H1 (cell line): Measurements from ENCODE around the gene FBXL16. TPM values are rescaled to one million over a fixed set of nuclear protein-coding genes. Genes with fewer than 3 reads are reported as not detected.
A peak's percentile ranks its signal among the peaks of the same experiment; 100 is the strongest.

ENCODE experiments used
- CTCF ChIA-PET: fragments of 300-600 bp; sonication (Branson Sonifier 250); formaldehyde crosslinking; loops from one replicate; lab custom pipeline; 2021; ENCODE audit not compliant: partially characterized antibody; lab: Charles Lee
- POLR2A ChIA-PET: fragments of 300-600 bp; sonication (Branson Sonifier 250); formaldehyde crosslinking; loops from one replicate; lab custom pipeline; 2021; ENCODE audit warnings: inconsistent platforms; ENCODE audit not compliant: partially characterized antibody; lab: Charles Lee
- DNase-seq, 2 experiments: peaks; one replicate each; pipeline versions ENCODE4 v3.0.0 to v3.0.0-alpha.2; 2010 to 2022; ENCODE audit warnings: low spot score in 2 of 2, low read depth in 1 of 2, mixed read lengths in 1 of 2
- FAIRE-seq: peaks from 2 replicates; lab custom pipeline; 2011; peaks lifted over from hg19 to GRCh38; lab: Jason Lieb, UNC
- H2AFZ ChIP-seq: 2 replicates; pipeline ENCODE4 v1.8.1; 2012; ENCODE audit warnings: low read length, inconsistent platforms
- H2AK5ac ChIP-seq: 2 replicates; pipeline ENCODE4 v1.6.1; 2013; ENCODE audit warnings: low read depth, low read length
- H2BK120ac ChIP-seq: replicated peaks from 2 replicates; pipeline ENCODE3; 2013; ENCODE audit warnings: low read depth, low read length, inconsistent platforms
- H2BK12ac ChIP-seq: 2 replicates; pipeline ENCODE4 v1.6.1; 2013; ENCODE audit warnings: low read depth, low read length
- H2BK15ac ChIP-seq: 2 replicates; pipeline ENCODE4 v1.6.1; 2013; ENCODE audit warnings: low read length
- H2BK20ac ChIP-seq: 2 replicates; pipeline ENCODE4 v1.6.1; 2013; ENCODE audit warnings: low read length
- H2BK5ac ChIP-seq: 2 replicates; pipeline ENCODE4 v1.6.1; 2013; ENCODE audit warnings: low read depth, low read length
- H3K14ac ChIP-seq: 2 replicates; pipeline ENCODE4 v1.6.1; 2013; ENCODE audit warnings: inconsistent platforms; ENCODE audit not compliant: insufficient read length
- H3K18ac ChIP-seq: 2 replicates; pipeline ENCODE4 v1.6.1; 2013; ENCODE audit warnings: low read length; ENCODE audit errors: extremely low read depth
- H3K23ac ChIP-seq: 2 replicates; pipeline ENCODE4 v1.6.1; 2013; ENCODE audit warnings: inconsistent platforms; ENCODE audit not compliant: insufficient read length
- H3K23me2 ChIP-seq: 2 replicates; pipeline ENCODE4 v1.6.1; 2013; ENCODE audit warnings: low read depth, low read length
- H3K27ac ChIP-seq: 2 replicates; pipeline ENCODE4 v1.6.1; 2011; ENCODE audit warnings: low read depth, low read length, inconsistent platforms
- H3K27me3 ChIP-seq, 4 experiments: replicated peaks in 1 of 4; 1 replicate in 1 of 4; 2 replicates in 3 of 4; pipeline versions ENCODE4 v1.6.1 to v1.8.1; 2011 to 2013; ENCODE audit warnings: low read length in 3 of 4, mild to moderate bottlenecking in 3 of 4, inconsistent platforms in 2 of 4, mixed read lengths in 2 of 4, moderate library complexity in 1 of 4; ENCODE audit not compliant: control insufficient read depth in 3 of 4, insufficient read depth in 3 of 4; ENCODE audit errors: extremely low read depth in 1 of 4
- H3K36me3 ChIP-seq, 4 experiments: 2 replicates each; pipeline versions ENCODE4 v1.6.1 to v1.8.1; 2011 to 2013; ENCODE audit warnings: mild to moderate bottlenecking in 4 of 4, low read length in 3 of 4, moderate library complexity in 2 of 4, control low read depth in 1 of 4, inconsistent platforms in 1 of 4; ENCODE audit not compliant: insufficient read depth in 4 of 4, control insufficient read depth in 2 of 4
- H3K4ac ChIP-seq: replicated peaks from 2 replicates; pipeline ENCODE3; 2013; ENCODE audit warnings: low read length, low read depth, mixed read lengths, inconsistent platforms; ENCODE audit not compliant: insufficient read length
- H3K4me1 ChIP-seq, 4 experiments: replicated peaks in 1 of 4; 1 replicate in 1 of 4; 2 replicates in 3 of 4; pipeline versions ENCODE4 v1.6.1 to v1.8.1; 2011 to 2013; ENCODE audit warnings: low read length in 3 of 4, inconsistent platforms in 2 of 4, mixed read lengths in 1 of 4; ENCODE audit not compliant: insufficient read depth in 4 of 4, control insufficient read depth in 3 of 4
- H3K4me2 ChIP-seq, 2 experiments: 2 replicates each; pipeline versions ENCODE4 v1.6.1 to v1.8.1; 2011 to 2013; ENCODE audit warnings: low read depth in 2 of 2, low read length in 2 of 2, control low read depth in 1 of 2, inconsistent platforms in 1 of 2, mild to moderate bottlenecking in 1 of 2; ENCODE audit not compliant: insufficient read depth in 1 of 2
- H3K4me3 ChIP-seq, 4 experiments: fragments of 200-600, 300-600 bp in 1 of 4; sonication (generic), shearing (Covaris generic), sonication (Bioruptor Twin) in 1 of 4; 2 replicates each; pipeline versions ENCODE4 v1.5.1 to v1.8.1; 2011 to 2016; ENCODE audit warnings: low read length in 4 of 4, low read depth in 3 of 4, control low read depth in 2 of 4, inconsistent platforms in 2 of 4, mild to moderate bottlenecking in 2 of 4, mixed read lengths in 1 of 4, moderate library complexity in 1 of 4; ENCODE audit not compliant: insufficient read depth in 2 of 4; ENCODE audit errors: extremely low read depth in 1 of 4
- H3K56ac ChIP-seq: replicated peaks from 2 replicates; pipeline ENCODE3; 2013; ENCODE audit warnings: low read depth, mild to moderate bottlenecking, mixed read lengths, low read length, inconsistent platforms; ENCODE audit not compliant: insufficient read length
- H3K79me1 ChIP-seq: 2 replicates; pipeline ENCODE4 v1.6.1; 2013; ENCODE audit warnings: low read depth, low read length, control low read depth
- H3K79me2 ChIP-seq, 2 experiments: 2 replicates each; pipeline versions ENCODE4 v1.6.1 to v1.8.1; 2012 to 2013; ENCODE audit warnings: low read length in 2 of 2, mild to moderate bottlenecking in 2 of 2, inconsistent platforms in 1 of 2; ENCODE audit not compliant: insufficient read depth in 2 of 2, control insufficient read depth in 1 of 2
- H3K9ac ChIP-seq, 4 experiments: replicated peaks in 1 of 4; 1 replicate in 1 of 4; 2 replicates in 3 of 4; pipeline versions ENCODE4 v1.6.1 to v1.8.1; 2011 to 2013; ENCODE audit warnings: low read depth in 3 of 4, low read length in 3 of 4, control low read depth in 2 of 4, mild to moderate bottlenecking in 2 of 4, moderate library complexity in 2 of 4, inconsistent platforms in 1 of 4; ENCODE audit errors: extremely low read depth in 1 of 4
- H3K9me3 ChIP-seq, 2 experiments: 2 replicates each; pipeline versions ENCODE4 v1.6.1 to v1.8.1; 2012 to 2013; ENCODE audit warnings: mild to moderate bottlenecking in 2 of 2, moderate library complexity in 2 of 2, control low read depth in 1 of 2, inconsistent platforms in 1 of 2, low read depth in 1 of 2, low read length in 1 of 2, mixed read lengths in 1 of 2; ENCODE audit not compliant: insufficient read depth in 2 of 2
- H4K20me1 ChIP-seq, 2 experiments: replicated peaks in 1 of 2; 2 replicates each; pipeline versions ENCODE3 to v1.8.1; 2011 to 2013; ENCODE audit warnings: inconsistent platforms in 2 of 2, low read length in 2 of 2, mild to moderate bottlenecking in 1 of 2; ENCODE audit not compliant: insufficient read depth in 2 of 2, control insufficient read depth in 1 of 2
- H4K5ac ChIP-seq: 2 replicates; pipeline ENCODE4 v1.6.1; 2013; ENCODE audit warnings: low read length, low read depth, mixed read lengths, inconsistent platforms; ENCODE audit not compliant: insufficient read length
- H4K8ac ChIP-seq: 2 replicates; pipeline ENCODE4 v1.8.0; 2013; ENCODE audit warnings: mild to moderate bottlenecking, moderate library complexity, low read length, inconsistent platforms; ENCODE audit not compliant: insufficient read depth; ENCODE audit errors: extremely low read depth
- H4K91ac ChIP-seq: replicated peaks from 2 replicates; pipeline ENCODE3; 2013; ENCODE audit warnings: low read length, mixed read lengths, inconsistent platforms; ENCODE audit not compliant: insufficient read length
- KDM1A ChIP-seq: fragments of 200-600, 300-600 bp; sonication (generic); IDR thresholded peaks from 2 replicates; pipeline ENCODE4 v1.7.1; 2016; ENCODE audit warnings: mild to moderate bottlenecking, low read length, borderline replicate concordance
- POLR2AphosphoS5 ChIP-seq: IDR thresholded peaks from 2 replicates; pipeline ENCODE4 v1.6.1; 2011; ENCODE audit warnings: low read depth, low read length
- SP4 ChIP-seq: IDR thresholded peaks from 2 replicates; pipeline ENCODE4 v1.6.1; 2012; ENCODE audit warnings: low read length, inconsistent platforms
- TAF1 ChIP-seq: IDR thresholded peaks from 2 replicates; pipeline ENCODE4 v1.6.1; 2011; ENCODE audit warnings: mild to moderate bottlenecking, low read depth, low read length
- TEAD4 ChIP-seq: IDR thresholded peaks from 2 replicates; pipeline ENCODE4 v1.6.1; 2012; ENCODE audit warnings: low read depth, low read length, inconsistent platforms, mixed read lengths
- WGBS, 2 experiments: shearing (Covaris generic) in 1 of 2; methylation state at CpG; one replicate each; pipeline versions ENCODE4 v1.1.6 to v1.1.7; 2013 to 2015; ENCODE audit warnings: low lambda C conversion rate in 2 of 2, mixed read lengths in 2 of 2, inconsistent platforms in 1 of 2, low coverage in 1 of 2, missing lambda C conversion rate in 1 of 2; ENCODE audit not compliant: insufficient replicate concordance in 2 of 2, insufficient coverage in 1 of 2, insufficient read length in 1 of 2; ENCODE audit errors: extremely low coverage in 1 of 2, missing lambda C conversion rate in 1 of 2; 5-methylcytosine and 5-hydroxymethylcytosine counted together
- polyA plus RNA-seq, 7 experiments: library from polyadenylated mRNA; depleted of rRNA in 3 of 7; stranded (reverse) in 5 of 7; unstranded in 2 of 7; fragments of >200 nt in 5 of 7; fragments of 200-250 nt in 2 of 7; gene quantifications; 1 replicate in 5 of 7; 2 replicates in 1 of 7; 4 replicates in 1 of 7; pipeline versions ENCODE4 v1.2.1 to v1.2.3, GENCODE V29; 2011 to 2013; ENCODE audit warnings: missing spikeins in 2 of 7, mixed read lengths in 2 of 7
- total RNA-seq: library from RNA; stranded (reverse); fragmentation: NEBNext Ultra II Directional; extraction: Animal tissue kit (Norgen Biotek cat#: 25700); gene quantifications from 2 replicates; pipeline ENCODE4 v1.2.1, GENCODE V29; 2021

Gene FBXL16
- total and polyA plus RNA-seq, 2 of the 8 experiments (the other 6 are each of a cell fraction or from before 2014, with no cell fraction given) = 12.5 to 12.8 TPM

DNA sequence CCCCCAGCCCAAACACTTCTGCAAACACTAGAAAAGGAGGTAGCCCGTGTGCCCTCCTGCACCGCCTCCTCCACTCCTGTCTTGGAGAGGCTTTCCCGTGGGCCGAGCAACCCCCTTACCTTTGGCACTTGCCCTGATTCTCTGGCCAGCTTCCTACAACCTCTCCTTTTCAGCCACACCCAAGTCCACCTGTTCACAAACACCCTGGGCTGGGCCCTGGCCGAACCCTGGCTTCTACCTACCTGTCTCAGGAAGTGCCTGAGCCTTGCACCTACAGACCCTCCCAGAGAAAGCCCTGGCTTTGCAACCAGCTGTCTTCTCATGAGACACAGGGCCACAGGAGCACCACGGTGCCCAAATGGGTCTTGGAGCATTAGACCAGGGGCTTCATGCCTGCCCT, 13.3 kb upstream of the FBXL16 start:
- Histone ChIP-seq H3K9me3 (no peaks in the 10 kb centered on the region; a peak in 1 of 4 replicates), H3K27me3 (peaks cover 0 to 35% (median 19%) of the 10 kb centered on the region in 4 experiments; a peak in 6 of 7 replicates), H4K5ac (no peak overlapping the region), H2AK5ac (0 out of 2 replicates have a peak overlapping the region, but pooled peaks have one; percentile 4), H4K8ac (peak overlapping the region; percentile 53; the same call in 1 of the 2 replicates), H3K36me3 (peaks cover 0 to 6% (median 0%) of the 10 kb centered on the region in 4 experiments; a peak in 1 of 8 replicates), H3K56ac (no peak overlapping the region), H4K91ac (no peak overlapping the region), H3K23ac (no peak overlapping the region), H3K23me2 (peaks cover 19% of the 10 kb centered on the region; the same call in 1 of the 2 replicates), H3K79me2 (no peaks in the 10 kb centered on the region), H3K18ac (no peak overlapping the region), H2BK12ac (no peak overlapping the region), H2BK15ac (0 out of 2 replicates have a peak overlapping the region, but pooled peaks have one; percentile 46), H2BK20ac (no peak overlapping the region), H3K14ac (no peak overlapping the region), H3K4me2 (no peak overlapping the region; a peak in 1 of 4 replicates), H2BK120ac (no peak overlapping the region), H4K20me1 (peaks cover 6 to 19% of the 10 kb centered on the region in 2 experiments), H3K4me1 (peaks cover 0 to 29% (median 19%) of the 10 kb centered on the region in 4 experiments; a peak in 5 of 7 replicates), H3K79me1 (no peaks in the 10 kb centered on the region), H2BK5ac (no peak overlapping the region; the same call in 1 of the 2 replicates), H3K27ac (no peak overlapping the region), H3K4me3 (no peak overlapping the region), H3K9ac (no peak overlapping the region), H2AFZ (no peak overlapping the region), H3K4ac (no peak overlapping the region)
- ChIA-PET POLR2A (interaction anchor here (0.8 to 23.0 kb wide), 8 partner anchors 2 to 148 kb away, joined by 3 to 353 read pairs (median 27); partner anchors contain the start of genes ANTKMT, CCDC78, CHTF18 and CIAO3), CTCF (interaction anchor here (1.2 to 35.8 kb wide), 5 partner anchors 2 to 86 kb away, joined by 4 to 977 read pairs (median 424); partner anchors contain the start of genes ANTKMT, CCDC78, CHTF18 and CIAO3)
- no peak for DNase-seq
- WGBS, 2 experiments = 89% methylated on average over 6 of the region's 6 CpGs; no CpG with 5 or more reads in 1 of the 2 experiments
- no peak for TF ChIP-seq KDM1A
- no peak for TF ChIP-seq POLR2AphosphoS5
- no peak for TF ChIP-seq TEAD4
- TF ChIP-seq SP4 = no peak
- no peak for TF ChIP-seq TAF1
- no peak for FAIRE-seq
